ENCODE measurements around the gene TP53TG5.

- TF ChIP-seq EZH2 (IDR thresholded peaks at IDR 0.05; ENCODE audit: borderline replicate concordance, low read depth, low read length, severe bottlenecking) (no peak), CTCF (IDR thresholded peaks at IDR 0.05; ENCODE audit: borderline replicate concordance, extremely low read depth, low read length, poor library complexity, severe bottlenecking) (no peak)
Observed at GRCh38 chr20:45416917-45417316, 38.8 kb upstream of the TP53TG5 start.

Data from DND-41 (cell line).